Activated naive CD4-positive, alpha-beta T cell treated with anti-CD3 and anti-CD28 coated beads for 36 hours (primary cell): Measurements from ENCODE around the gene RALBP1. TPM values are rescaled to one million over a fixed set of nuclear protein-coding genes. Genes with fewer than 3 reads are reported as not detected.

ENCODE experiments used
- CTCF ChIA-PET: fragments of 350-600 bp; sonication (Branson Sonifier 250); formaldehyde crosslinking; loops from one replicate; lab custom pipeline; 2021; ENCODE audit warnings: antibody characterized with exemption; lab: Charles Lee
- DNase-seq: peaks from one replicate; pipeline ENCODE4 v3.0.0-alpha.2; 2020
- H3K27ac Mint-ChIP-seq: one replicate; pipeline ENCODE4 v1.8.0; 2021; ENCODE audit warnings: mild to moderate bottlenecking, mixed read lengths
- H3K27me3 Mint-ChIP-seq: one replicate; pipeline ENCODE4 v1.8.0; 2021; ENCODE audit warnings: low read depth, mixed read lengths
- H3K36me3 Mint-ChIP-seq: one replicate; pipeline ENCODE4 v1.8.0; 2021; ENCODE audit warnings: low read depth, mixed read lengths
- H3K4me1 Mint-ChIP-seq: one replicate; pipeline ENCODE4 v1.8.0; 2021; ENCODE audit warnings: low read depth, mixed read lengths
- H3K4me3 Mint-ChIP-seq: one replicate; pipeline ENCODE4 v1.8.0; 2021; ENCODE audit warnings: mild to moderate bottlenecking, moderate library complexity, mixed read lengths
- H3K9me3 Mint-ChIP-seq: one replicate; pipeline ENCODE4 v1.8.0; 2021; ENCODE audit warnings: mixed read lengths
- intact Hi-C: fragments of 100-400 bp; cut with micrococcal nuclease; formaldehyde crosslinking; loops from one replicate; pipeline ENCODE4 v1.15.1; 2023
- total RNA-seq, 2 experiments: library from RNA; stranded (reverse); gene quantifications; one replicate each; pipeline ENCODE4 v1.2.3, GENCODE V29; 2021

The RALBP1 gene
- total RNA-seq, 2 experiments from 2014 or later = 46.9 to 51.1 TPM

DNA sequence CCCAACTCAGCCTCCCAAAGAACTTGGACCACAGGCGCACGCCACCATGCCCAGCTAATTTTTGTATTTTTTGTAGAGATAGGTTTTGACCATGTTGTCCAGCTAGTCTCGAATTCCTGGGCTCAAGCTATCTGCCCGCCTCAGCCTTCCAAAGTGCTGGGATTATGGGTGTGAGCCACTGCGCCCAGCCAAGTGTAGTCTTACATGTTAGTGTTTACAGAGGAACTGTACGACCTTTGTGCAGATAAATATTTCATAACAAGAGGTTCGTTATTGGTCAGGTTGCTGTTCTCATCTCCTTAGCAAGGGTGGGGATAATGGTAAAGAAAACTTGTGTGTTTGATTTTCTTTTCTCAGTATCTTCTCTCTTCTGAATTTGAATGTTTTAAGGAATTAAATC is 46.5 kb downstream of the RALBP1 start:
- Mint-ChIP-seq H3K4me3 (no peak overlapping the region), H3K4me1 (no peaks in the 10 kb centered on the region), H3K27me3 (no peaks in the 10 kb centered on the region), H3K36me3 (peaks cover 7% of the 10 kb centered on the region), H3K27ac (no peak overlapping the region), H3K9me3 (no peaks in the 10 kb centered on the region)
- intact Hi-C loops = no loop called here
- CTCF ChIA-PET = no interaction called here
- DNase-seq = no peak

DNA sequence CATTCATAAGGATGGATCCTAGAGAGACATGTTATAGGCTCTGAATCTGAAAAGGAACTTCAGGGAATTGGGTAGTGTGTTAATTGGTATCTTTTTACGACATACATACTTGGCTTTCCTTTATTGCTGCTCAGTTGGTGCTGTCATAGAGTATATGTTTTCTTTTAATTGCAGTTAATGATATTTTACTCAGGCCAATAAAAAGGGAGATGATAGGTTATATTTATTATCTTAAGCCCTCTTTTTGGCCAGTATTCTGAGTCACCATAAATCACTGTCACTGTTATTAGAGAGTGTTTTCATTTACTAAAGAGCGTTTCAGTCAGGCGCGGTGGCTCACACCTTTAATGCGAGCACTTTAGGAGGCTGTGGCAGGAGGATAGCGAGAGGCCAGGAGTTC is 47.6 kb downstream of the RALBP1 start:
- no peak for DNase-seq
- CTCF ChIA-PET = no interaction called here
- Mint-ChIP-seq H3K36me3 (peaks cover 13% of the 10 kb centered on the region), H3K27me3 (no peaks in the 10 kb centered on the region), H3K4me1 (no peaks in the 10 kb centered on the region), H3K4me3 (no peak overlapping the region), H3K27ac (no peak overlapping the region), H3K9me3 (no peaks in the 10 kb centered on the region)
- intact Hi-C loops = no loop called here

DNA sequence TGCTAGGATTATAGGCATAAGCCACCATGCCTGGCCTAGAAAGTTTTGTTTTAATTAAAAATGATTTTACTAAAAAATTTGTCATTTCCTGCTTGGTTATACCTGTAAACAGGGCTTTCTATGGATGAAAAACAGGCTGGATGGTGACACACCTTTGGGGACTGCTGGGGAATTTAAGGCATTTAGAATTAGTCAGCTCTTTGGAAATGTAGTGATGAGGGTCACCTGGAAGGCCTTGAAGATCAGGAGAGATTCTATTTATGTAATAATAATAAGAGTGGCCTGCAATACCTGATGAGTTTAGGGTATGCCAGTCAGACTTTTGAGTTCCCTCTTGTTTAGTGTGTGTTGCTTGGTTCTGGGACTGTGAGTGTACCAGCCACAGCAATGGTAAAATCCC is 51.1 kb downstream of the RALBP1 start:
- Mint-ChIP-seq H3K4me1 (no peaks in the 10 kb centered on the region), H3K36me3 (peaks cover 21% of the 10 kb centered on the region), H3K27ac (no peak overlapping the region), H3K9me3 (no peaks in the 10 kb centered on the region), H3K27me3 (no peaks in the 10 kb centered on the region), H3K4me3 (no peak overlapping the region)
- CTCF ChIA-PET = interaction anchor here (1.1 kb wide), 1 partner anchor 13 kb away, joined by 3 read pairs; no protein-coding TSS in a partner anchor
- DNase-seq = no peak
- intact Hi-C loops = no loop called here

DNA sequence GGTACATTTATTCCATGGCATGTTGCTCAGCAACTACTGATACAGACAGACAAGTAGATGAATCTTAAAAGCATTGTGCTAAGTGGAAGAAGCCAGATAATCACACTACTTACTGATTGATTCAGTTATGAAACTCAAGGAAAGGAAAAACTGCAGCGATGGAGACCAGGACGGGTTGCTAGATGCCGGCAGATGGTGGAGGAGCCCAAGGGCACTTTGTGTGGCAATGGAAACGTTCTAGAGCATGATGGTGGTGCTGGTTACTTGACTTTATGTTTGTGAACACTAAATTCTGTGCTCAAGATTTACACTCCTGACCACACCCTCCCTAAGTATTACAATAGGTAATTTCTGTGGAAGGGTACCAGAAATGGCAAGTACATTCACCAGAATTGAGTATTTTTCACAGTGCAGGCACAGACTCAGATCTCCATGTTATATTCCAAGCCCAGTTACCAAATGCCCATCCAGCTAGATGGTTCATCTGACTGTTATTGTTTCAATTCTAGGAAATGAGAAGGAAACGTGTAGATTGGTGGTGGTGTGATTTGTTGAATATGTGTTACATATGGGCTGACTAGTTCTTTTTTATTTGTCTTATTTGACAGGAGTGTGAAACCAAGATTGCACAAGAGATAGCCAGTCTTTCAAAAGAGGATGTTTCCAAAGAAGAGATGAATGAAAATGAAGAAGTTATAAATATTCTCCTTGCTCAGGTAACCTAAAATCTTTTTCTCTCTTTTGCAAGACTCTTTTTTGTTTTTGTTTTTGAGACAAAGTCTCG is 55.1 kb downstream of the RALBP1 start:
- Mint-ChIP-seq H3K4me3 (no peak overlapping the region), H3K27me3 (no peaks in the 10 kb centered on the region), H3K9me3 (no peaks in the 10 kb centered on the region), H3K4me1 (no peaks in the 10 kb centered on the region), H3K27ac (no peak overlapping the region), H3K36me3 (peaks cover 33% of the 10 kb centered on the region)
- no peak for DNase-seq
- intact Hi-C loops = no loop called here
- CTCF ChIA-PET = interaction anchor here (1.0 kb wide), 1 partner anchor 14 kb away, joined by 3 read pairs; no protein-coding TSS in a partner anchor

DNA sequence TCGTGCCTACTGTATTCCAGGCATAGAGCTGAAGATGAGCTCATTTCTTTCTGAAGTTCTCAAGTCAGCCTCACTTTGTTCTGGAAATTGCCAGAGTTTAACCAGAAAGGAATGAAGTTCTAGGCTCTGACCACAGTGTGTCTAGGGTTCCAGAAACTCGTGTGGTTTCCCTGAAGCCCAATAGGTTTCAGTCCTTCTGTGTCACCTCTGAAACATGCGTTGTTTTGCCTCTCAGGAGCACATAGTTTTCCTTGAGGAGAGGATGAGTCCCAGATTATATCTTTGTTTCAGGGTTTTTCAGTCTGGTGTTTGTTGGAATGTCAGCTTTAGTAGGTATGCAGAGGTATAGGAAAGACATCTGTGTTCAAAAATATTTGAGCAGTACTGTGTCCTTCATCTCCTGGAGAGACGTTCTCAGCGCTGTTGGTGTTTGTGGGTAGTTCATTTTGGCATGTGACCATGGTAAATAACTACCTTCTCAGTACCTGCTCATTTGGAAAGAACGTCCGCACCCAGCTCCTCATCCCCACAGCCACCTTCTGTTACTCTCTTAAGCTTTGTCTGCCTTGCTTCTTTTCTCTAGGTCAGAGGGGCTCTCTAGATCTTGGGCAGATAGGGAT is 56.6 kb downstream of the RALBP1 start:
- no peak overlapping the region for H3K4me3 Mint-ChIP-seq
- no peak overlapping the region for H3K27ac Mint-ChIP-seq
- H3K27me3 Mint-ChIP-seq = no peaks in the 10 kb centered on the region
- peaks cover 37% of the 10 kb centered on the region for H3K36me3 Mint-ChIP-seq
- CTCF ChIA-PET = interaction anchor here (0.6 to 0.8 kb wide), 3 partner anchors 14 to 460 kb away, joined by 3 to 4 read pairs (median 3); no protein-coding TSS in a partner anchor
- intact Hi-C loops = no loop called here
- DNase-seq = no peak
- no peaks in the 10 kb centered on the region for H3K4me1 Mint-ChIP-seq
- H3K9me3 Mint-ChIP-seq = no peaks in the 10 kb centered on the region

DNA sequence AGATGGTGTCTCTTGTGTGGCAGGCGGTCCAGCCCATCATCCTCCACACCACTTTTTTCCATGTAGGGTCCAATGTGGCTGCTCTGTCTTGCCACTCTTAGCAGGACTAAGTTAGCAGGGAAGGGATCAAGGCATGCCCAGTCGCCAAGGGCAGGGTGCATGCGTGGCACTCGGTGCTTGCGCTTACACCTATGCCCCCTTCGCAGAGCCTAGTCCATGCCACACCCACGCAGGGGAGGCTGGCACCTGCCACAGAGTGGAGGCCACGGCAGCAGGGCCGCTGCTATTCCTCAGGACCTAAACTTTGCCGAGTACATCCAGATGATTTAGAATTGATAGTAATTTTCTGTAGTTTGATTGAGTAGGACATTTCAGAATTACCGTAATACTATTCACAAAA is 59.5 kb downstream of the RALBP1 start:
- CTCF ChIA-PET = interaction anchor here (0.6 to 0.9 kb wide), 2 partner anchors 19 to 20 kb away, joined by 3 read pairs; no protein-coding TSS in a partner anchor
- no peak overlapping the region for H3K27ac Mint-ChIP-seq
- intact Hi-C loops = no loop called here
- H3K4me1 Mint-ChIP-seq = no peaks in the 10 kb centered on the region
- no peaks in the 10 kb centered on the region for H3K9me3 Mint-ChIP-seq
- DNase-seq = no peak
- peaks cover 23% of the 10 kb centered on the region for H3K36me3 Mint-ChIP-seq
- H3K27me3 Mint-ChIP-seq = no peaks in the 10 kb centered on the region
- no peak overlapping the region for H3K4me3 Mint-ChIP-seq

DNA sequence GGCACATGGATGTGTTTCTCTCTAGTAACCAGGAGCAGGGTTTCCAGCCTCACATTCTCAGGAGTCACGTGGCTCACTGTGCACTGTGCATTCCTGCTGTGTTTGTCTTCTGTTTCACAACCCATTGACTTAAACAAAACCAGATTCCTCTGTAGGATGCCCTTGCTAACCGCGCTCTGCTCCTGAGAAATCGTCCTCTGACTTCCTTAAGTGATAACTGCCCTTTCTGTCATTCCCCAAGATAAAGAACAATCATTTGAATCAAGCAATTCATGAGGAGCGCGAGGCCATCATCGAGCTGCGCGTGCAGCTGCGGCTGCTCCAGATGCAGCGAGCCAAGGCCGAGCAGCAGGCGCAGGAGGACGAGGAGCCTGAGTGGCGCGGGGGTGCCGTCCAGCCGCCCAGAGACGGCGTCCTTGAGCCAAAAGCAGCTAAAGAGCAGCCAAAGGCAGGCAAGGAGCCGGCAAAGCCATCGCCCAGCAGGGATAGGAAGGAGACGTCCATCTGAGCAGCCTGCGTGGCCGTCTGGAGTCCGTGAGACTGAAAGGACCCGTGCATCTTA is 60.2 kb downstream of the RALBP1 start:
- intact Hi-C loops = no loop called here
- Mint-ChIP-seq H3K36me3 (peaks cover 25% of the 10 kb centered on the region), H3K9me3 (no peaks in the 10 kb centered on the region), H3K4me1 (no peaks in the 10 kb centered on the region), H3K27ac (no peak overlapping the region), H3K4me3 (no peak overlapping the region), H3K27me3 (no peaks in the 10 kb centered on the region)
- CTCF ChIA-PET = interaction anchor here (0.6 kb wide), 1 partner anchor 20 kb away, joined by 3 read pairs; no protein-coding TSS in a partner anchor
- DNase-seq = no peak

DNA sequence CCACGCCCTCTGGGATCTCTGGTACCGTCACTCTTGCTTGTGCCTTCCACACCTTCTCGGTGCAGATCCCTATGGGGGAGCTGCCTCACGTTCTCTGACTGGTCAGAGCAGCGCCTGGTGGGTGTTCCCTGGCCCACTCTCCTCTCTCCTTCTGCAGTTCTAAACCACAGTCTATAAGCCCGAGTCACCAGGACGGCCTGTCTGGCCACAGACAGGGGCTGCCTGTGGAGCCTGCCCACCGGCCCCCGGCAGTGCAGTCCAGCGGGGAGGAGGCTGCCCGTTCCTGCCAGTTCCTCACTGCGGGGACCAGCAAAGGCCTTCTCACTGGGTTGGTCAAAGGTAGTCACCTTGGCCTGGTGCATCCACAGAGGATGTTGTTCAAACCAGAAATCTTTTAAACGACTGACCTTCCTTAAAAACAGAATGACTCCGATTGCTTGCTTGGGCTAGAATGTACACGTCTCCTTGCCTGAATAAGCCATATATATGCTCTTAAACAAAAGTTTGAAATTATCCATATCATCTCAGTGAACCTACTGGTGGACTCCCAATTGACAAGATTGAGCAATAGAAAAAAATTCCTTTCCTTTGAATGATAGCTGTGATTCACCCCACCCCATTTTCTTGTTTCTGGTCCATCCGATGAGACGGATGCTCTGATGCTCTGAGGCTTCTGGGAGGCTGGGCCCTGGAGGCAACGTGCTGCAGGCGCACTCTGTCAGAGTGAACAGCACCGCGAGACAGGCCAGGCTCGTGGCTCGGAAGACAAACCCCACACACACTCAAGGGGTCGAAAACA is 61.2 kb downstream of the RALBP1 start:
- intact Hi-C loops = no loop called here

DNA sequence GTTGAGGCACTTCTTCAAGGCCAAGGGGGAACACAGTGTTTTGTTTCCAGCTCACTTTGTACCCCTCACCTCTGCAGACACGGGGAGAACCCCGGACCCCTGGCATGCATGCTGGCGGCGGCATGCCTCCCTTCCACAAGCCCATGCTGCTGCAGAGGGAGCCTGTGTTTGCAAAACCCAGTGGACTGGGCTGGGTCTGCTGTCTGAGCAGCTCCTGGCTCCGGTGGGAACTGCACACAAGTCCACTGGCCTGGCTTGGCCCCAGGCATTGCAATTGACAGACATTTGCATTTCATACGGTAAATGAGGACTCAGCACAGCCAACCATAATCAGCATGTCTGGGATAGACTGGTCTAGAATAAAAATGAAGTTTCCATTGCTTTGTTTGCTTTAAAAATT is 62.4 kb downstream of the RALBP1 start:
- no peaks in the 10 kb centered on the region for H3K9me3 Mint-ChIP-seq
- no peak overlapping the region for H3K4me3 Mint-ChIP-seq
- CTCF ChIA-PET = no interaction called here
- intact Hi-C loops = no loop called here
- H3K27me3 Mint-ChIP-seq = no peaks in the 10 kb centered on the region
- H3K4me1 Mint-ChIP-seq = no peaks in the 10 kb centered on the region
- DNase-seq = no peak
- H3K36me3 Mint-ChIP-seq = peaks cover 23% of the 10 kb centered on the region
- no peak overlapping the region for H3K27ac Mint-ChIP-seq

More for the DNA sequence above, 61.2 kb downstream of the RALBP1 start:
- H3K27ac Mint-ChIP-seq = no peak overlapping the region
- no peak for DNase-seq
- CTCF ChIA-PET = no interaction called here
- no peaks in the 10 kb centered on the region for H3K4me1 Mint-ChIP-seq
- H3K4me3 Mint-ChIP-seq = no peak overlapping the region
- H3K36me3 Mint-ChIP-seq = peaks cover 23% of the 10 kb centered on the region
- H3K27me3 Mint-ChIP-seq = no peaks in the 10 kb centered on the region
- no peaks in the 10 kb centered on the region for H3K9me3 Mint-ChIP-seq

DNA sequence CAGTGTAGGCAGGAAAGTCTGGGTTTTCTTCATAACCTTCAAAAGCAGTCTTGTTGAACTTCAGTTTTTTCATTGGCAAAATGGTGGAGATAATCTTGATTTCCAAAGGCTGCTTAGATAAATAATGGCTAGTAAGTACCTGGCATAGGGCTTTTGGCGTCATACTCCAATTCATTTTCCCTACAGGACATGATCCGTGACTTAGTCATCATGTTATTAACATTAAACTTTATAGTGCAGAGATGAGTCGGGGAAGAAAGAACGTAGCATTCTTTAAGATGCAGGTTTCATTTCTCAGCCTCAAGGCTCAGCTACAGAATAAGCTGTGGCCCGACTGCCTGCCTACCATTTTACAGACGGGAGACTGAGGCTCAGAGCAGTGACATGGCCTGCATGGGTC is 64.0 kb downstream of the RALBP1 start:
- no peak overlapping the region for H3K27ac Mint-ChIP-seq
- peaks cover 15% of the 10 kb centered on the region for H3K36me3 Mint-ChIP-seq
- DNase-seq = no peak
- no peak overlapping the region for H3K4me3 Mint-ChIP-seq
- no peaks in the 10 kb centered on the region for H3K27me3 Mint-ChIP-seq
- intact Hi-C loops = no loop called here
- peaks cover 3% of the 10 kb centered on the region for H3K4me1 Mint-ChIP-seq
- CTCF ChIA-PET = no interaction called here
- no peaks in the 10 kb centered on the region for H3K9me3 Mint-ChIP-seq

DNA sequence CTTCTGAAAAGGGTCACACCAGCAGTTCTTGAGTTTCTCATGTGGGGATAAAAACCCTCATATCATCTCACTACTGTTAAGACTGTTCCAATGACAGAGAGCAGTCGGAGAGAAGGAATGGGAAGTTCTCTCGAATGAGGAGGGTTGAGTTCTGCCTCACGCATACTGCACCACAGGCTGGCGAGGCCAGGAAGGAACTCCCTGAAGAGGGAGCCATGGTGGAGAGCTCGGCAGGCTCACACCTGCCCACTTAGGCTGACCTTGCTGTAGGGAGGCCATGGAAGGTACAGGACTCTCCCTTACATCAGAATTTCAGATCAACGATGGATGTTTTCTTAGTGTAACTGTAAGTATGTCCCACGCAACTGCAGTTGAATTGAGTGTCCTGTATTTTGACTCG is 64.6 kb downstream of the RALBP1 start:
- intact Hi-C loops = no loop called here
- Mint-ChIP-seq H3K4me1 (peaks cover 3% of the 10 kb centered on the region), H3K27ac (no peak overlapping the region), H3K27me3 (no peaks in the 10 kb centered on the region), H3K4me3 (no peak overlapping the region), H3K9me3 (no peaks in the 10 kb centered on the region), H3K36me3 (peaks cover 15% of the 10 kb centered on the region)
- DNase-seq = no peak
- CTCF ChIA-PET = no interaction called here

DNA sequence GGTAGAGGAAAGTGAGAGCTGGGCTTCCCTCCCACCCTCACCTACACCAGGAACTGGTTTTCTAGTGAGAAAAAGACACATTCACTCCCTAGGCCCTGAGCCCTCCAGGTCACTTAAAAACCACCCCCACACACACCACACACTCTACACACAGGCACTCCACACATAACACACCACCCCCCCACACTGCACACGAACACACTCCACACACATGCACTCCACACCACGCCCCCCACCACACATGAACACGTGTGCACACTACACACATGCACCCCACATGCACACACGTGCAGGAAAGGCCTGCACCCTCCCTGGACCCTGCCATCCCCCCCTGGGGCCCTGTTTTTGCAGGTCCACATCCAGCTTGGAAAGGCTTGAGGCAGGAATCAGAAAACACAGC is 67.6 kb downstream of the RALBP1 start:
- no peak for DNase-seq
- intact Hi-C loops = no loop called here
- H3K27me3 Mint-ChIP-seq = no peaks in the 10 kb centered on the region
- no peaks in the 10 kb centered on the region for H3K9me3 Mint-ChIP-seq
- CTCF ChIA-PET = no interaction called here
- H3K4me1 Mint-ChIP-seq = peaks cover 3% of the 10 kb centered on the region
- no peak overlapping the region for H3K4me3 Mint-ChIP-seq
- no peak overlapping the region for H3K27ac Mint-ChIP-seq
- H3K36me3 Mint-ChIP-seq = peaks cover 14% of the 10 kb centered on the region
